Neural cell (in vitro differentiated cells): ENCODE data around the gene TAGAP. TPM values are rescaled to one million over a fixed set of nuclear protein-coding genes. Genes with fewer than 3 reads are reported as not detected.

Experiments
- H2AFZ ChIP-seq: fragments of 200-600, 300-800 bp; sonication (generic), shearing (Covaris generic); 2 replicates; pipeline ENCODE4 v1.6.0; 2014; ENCODE audit warnings: low read depth, mild to moderate bottlenecking, antibody characterized with exemption, low read length, moderate library complexity
- H3F3A ChIP-seq: fragments of 200-600 bp; shearing (Covaris generic); 2 replicates; pipeline ENCODE4 v1.6.1; 2016; ENCODE audit warnings: mild to moderate bottlenecking, moderate library complexity, mixed read lengths, antibody characterized with exemption, low read length; ENCODE audit not compliant: insufficient read depth, poor library complexity, severe bottlenecking
- H3K27ac ChIP-seq: fragments of 200-600, 300-800 bp; sonication (generic), shearing (Covaris generic); 2 replicates; pipeline ENCODE4 v1.5.1; 2014; ENCODE audit warnings: mild to moderate bottlenecking, low read length, moderate library complexity
- H3K27me3 ChIP-seq: fragments of 300-800, 200-600 bp; sonication (generic), shearing (Covaris generic); 2 replicates; pipeline ENCODE4 v1.6.0; 2014; ENCODE audit warnings: mild to moderate bottlenecking, low read depth, low read length, moderate library complexity; ENCODE audit not compliant: insufficient read depth
- H3K36me3 ChIP-seq: fragments of 300-800, 200-600 bp; sonication (generic), shearing (Covaris generic); 2 replicates; pipeline ENCODE4 v1.5.1; 2014; ENCODE audit warnings: mild to moderate bottlenecking, antibody characterized with exemption, low read length, moderate library complexity; ENCODE audit not compliant: insufficient read depth
- H3K4me2 ChIP-seq: fragments of 300-800, 200-600 bp; sonication (generic), shearing (Covaris generic); 2 replicates; pipeline ENCODE4 v1.6.0; 2014; ENCODE audit warnings: mild to moderate bottlenecking, low read length
- H3K4me3 ChIP-seq: fragments of 300-800, 200-600 bp; sonication (generic), shearing (Covaris generic); 2 replicates; pipeline ENCODE4 v1.5.1; 2014; ENCODE audit warnings: mild to moderate bottlenecking, low read length, moderate library complexity
- H3K79me2 ChIP-seq: fragments of 200-600 bp; shearing (Covaris generic); replicated peaks from 2 replicates; pipeline ENCODE4 v1.6.0; 2014; ENCODE audit warnings: mild to moderate bottlenecking, low read length, moderate library complexity; ENCODE audit not compliant: insufficient read depth
- H3K9ac ChIP-seq: fragments of 300-800, 200-600 bp; sonication (generic), shearing (Covaris generic); 2 replicates; pipeline ENCODE4 v1.6.1; 2016; ENCODE audit warnings: mild to moderate bottlenecking, low read length, mixed read lengths
- H3K9me2 ChIP-seq: fragments of 200-600 bp; shearing (Covaris generic); 2 replicates; pipeline ENCODE4 v1.6.1; 2016; ENCODE audit warnings: mild to moderate bottlenecking, low read length, mixed read lengths; ENCODE audit not compliant: insufficient read depth
- H3K9me3 ChIP-seq: fragments of 200-600, 300-800 bp; sonication (generic), shearing (Covaris generic); 2 replicates; pipeline ENCODE4 v1.6.1; 2016; ENCODE audit warnings: mild to moderate bottlenecking, mixed run types, low read length, moderate library complexity, mixed read lengths
- H4K20me1 ChIP-seq: fragments of 200-600 bp; shearing (Covaris generic); 2 replicates; pipeline ENCODE4 v1.6.1; 2016; ENCODE audit warnings: mild to moderate bottlenecking, mixed run types; ENCODE audit not compliant: insufficient read depth
- CTCF ChIP-seq: fragments of 450-650 bp; IDR thresholded peaks from 2 replicates; pipeline ENCODE4 v1.5.1; 2014; ENCODE audit warnings: antibody characterized with exemption, mild to moderate bottlenecking, moderate library complexity; ENCODE audit not compliant: poor library complexity, severe bottlenecking
- EP300 ChIP-seq: fragments of 450-650 bp; conservative IDR thresholded peaks from 2 replicates; pipeline ENCODE4 v1.6.1; 2014; ENCODE audit warnings: antibody characterized with exemption, mild to moderate bottlenecking, moderate library complexity; ENCODE audit not compliant: poor library complexity, severe bottlenecking
- EZH2 ChIP-seq: fragments of 200-600, 300-800 bp; shearing (Covaris generic), sonication (generic); IDR thresholded peaks from 2 replicates; pipeline ENCODE4 v1.6.1; 2014; ENCODE audit warnings: antibody characterized with exemption, low read length, borderline replicate concordance, mild to moderate bottlenecking; ENCODE audit not compliant: insufficient read depth, poor library complexity, severe bottlenecking
- MXI1 ChIP-seq: fragments of 450-650 bp; conservative IDR thresholded peaks from 2 replicates; pipeline ENCODE4 v1.6.1; 2014; ENCODE audit warnings: antibody characterized with exemption, mild to moderate bottlenecking; ENCODE audit not compliant: poor library complexity, severe bottlenecking
- POLR2AphosphoS5 ChIP-seq: IDR thresholded peaks from 2 replicates; pipeline ENCODE4 v1.6.1; 2012
- RAD21 ChIP-seq: fragments of 450-650 bp; conservative IDR thresholded peaks from 2 replicates; pipeline ENCODE4 v1.6.1; 2014; ENCODE audit warnings: antibody characterized with exemption, mild to moderate bottlenecking, moderate library complexity
- REST ChIP-seq: IDR thresholded peaks from 2 replicates; pipeline ENCODE4 v1.6.1; 2012; ENCODE audit warnings: borderline replicate concordance
- SMC3 ChIP-seq: fragments of 450-650 bp; conservative IDR thresholded peaks from 2 replicates; pipeline ENCODE4 v1.6.1; 2014; ENCODE audit warnings: antibody characterized with exemption, mild to moderate bottlenecking, moderate library complexity; ENCODE audit not compliant: poor library complexity
- TAF1 ChIP-seq: IDR thresholded peaks from 2 replicates; pipeline ENCODE4 v1.6.1; 2012; ENCODE audit warnings: low read depth
- polyA plus RNA-seq: library from polyadenylated mRNA; depleted of rRNA; stranded (reverse); fragments of >200 nt; gene quantifications from 2 replicates; pipeline ENCODE4 v1.2.3, GENCODE V29; 2014

TAGAP gene
- polyA plus RNA-seq, 1 donor from 2014 or later: not detected

- TF ChIP-seq CTCF: no peak
- no peak for TF ChIP-seq RAD21
- no peak for TF ChIP-seq MXI1
- no peak for TF ChIP-seq EZH2
- TF ChIP-seq POLR2AphosphoS5: no peak
- TF ChIP-seq SMC3: no peak
- no peak for TF ChIP-seq REST
- no peak for TF ChIP-seq EP300
- no peak for TF ChIP-seq TAF1
- no peak overlapping the region for H2AFZ ChIP-seq
- no peak overlapping the region for H3K4me3 ChIP-seq
- H3K36me3 ChIP-seq: no peaks in the 10 kb centered on the region
- no peak overlapping the region for H3K27ac ChIP-seq
- H4K20me1 ChIP-seq: no peaks in the 10 kb centered on the region
- no peaks in the 10 kb centered on the region for H3K9me3 ChIP-seq
- H3K27me3 ChIP-seq: no peaks in the 10 kb centered on the region
- H3K9me2 ChIP-seq: no peaks in the 10 kb centered on the region
- H3F3A ChIP-seq: no peaks in the 10 kb centered on the region
- H3K79me2 ChIP-seq: no peaks in the 10 kb centered on the region
- no peak overlapping the region for H3K9ac ChIP-seq
- H3K4me2 ChIP-seq: no peak overlapping the region
Measured at GRCh38 chr6:159084493-159085091, 39.8 kb upstream of the TAGAP start.

GRCh38 chr6:159083146-159083545 is 38.4 kb upstream of the TAGAP start:
- no peaks in the 10 kb centered on the region for H4K20me1 ChIP-seq
- H3K4me3 ChIP-seq: no peak overlapping the region
- TF ChIP-seq SMC3 (no peak), EZH2 (no peak), EP300 (no peak)
- no peak overlapping the region for H3K4me2 ChIP-seq
- H3K27ac ChIP-seq: no peak overlapping the region
- H3K9me2 ChIP-seq: no peaks in the 10 kb centered on the region
- H3K9ac ChIP-seq: no peak overlapping the region
- H2AFZ ChIP-seq: no peak overlapping the region
- no peaks in the 10 kb centered on the region for H3K9me3 ChIP-seq
- no peaks in the 10 kb centered on the region for H3K36me3 ChIP-seq
- H3K79me2 ChIP-seq: no peaks in the 10 kb centered on the region
- no peaks in the 10 kb centered on the region for H3F3A ChIP-seq
- H3K27me3 ChIP-seq: no peaks in the 10 kb centered on the region
